MCF 10A (cell line): ENCODE results near the gene ALG2. TPM values are rescaled to one million over a fixed set of nuclear protein-coding genes. Genes with fewer than 3 reads are reported as not detected.

Experiments
- BruUV-seq: library from RNA; stranded (reverse); fragments of 400-500 nt; replicated peaks from 2 replicates; lab custom pipeline; 2021; lab: Mats Ljungman, UMichigan
- CTCF ChIA-PET: fragments of 300-600 bp; sonication (Branson Sonifier 250); formaldehyde crosslinking; extraction: SDS; loops from one replicate; lab custom pipeline; 2021; ENCODE audit warnings: antibody characterized with exemption, inconsistent platforms; lab: Yijun Ruan, JAX
- POLR2A ChIA-PET: fragments of 300-600, 350-650 bp; sonication (Branson Sonifier 250); formaldehyde crosslinking; extraction: SDS; loops from one replicate; lab custom pipeline; 2020; ENCODE audit warnings: antibody characterized with exemption, inconsistent platforms; lab: Yijun Ruan, JAX
- DNase-seq: peaks from one replicate; pipeline ENCODE4 v3.0.0-alpha.2; 2018; ENCODE audit not compliant: unreplicated experiment
- H3K27ac Mint-ChIP-seq: one replicate; pipeline ENCODE4 v1.8.0; 2022; ENCODE audit warnings: mild to moderate bottlenecking, low read depth, mixed read lengths; ENCODE audit not compliant: unreplicated experiment
- H3K27me3 Mint-ChIP-seq: one replicate; pipeline ENCODE4 v1.8.0; 2022; ENCODE audit warnings: mixed read lengths; ENCODE audit not compliant: insufficient read depth, unreplicated experiment
- H3K36me3 Mint-ChIP-seq: one replicate; pipeline ENCODE4 v1.8.0; 2022; ENCODE audit warnings: mild to moderate bottlenecking, moderate library complexity, mixed read lengths; ENCODE audit not compliant: insufficient read depth, unreplicated experiment
- H3K4me1 Mint-ChIP-seq: one replicate; pipeline ENCODE4 v1.8.0; 2022; ENCODE audit warnings: mixed read lengths; ENCODE audit not compliant: insufficient read depth, unreplicated experiment
- H3K4me3 Mint-ChIP-seq: one replicate; pipeline ENCODE4 v1.8.0; 2022; ENCODE audit warnings: mild to moderate bottlenecking, moderate library complexity, mixed read lengths; ENCODE audit not compliant: unreplicated experiment
- H3K9me3 Mint-ChIP-seq: one replicate; pipeline ENCODE4 v1.8.0; 2022; ENCODE audit warnings: mixed read lengths; ENCODE audit not compliant: unreplicated experiment
- intact Hi-C: fragments of 100-400 bp; cut with micrococcal nuclease; formaldehyde crosslinking; loops from 2 replicates; pipeline ENCODE4 v1.14.1; 2022
- total RNA-seq: library from RNA; stranded (reverse); gene quantifications from 2 replicates; pipeline ENCODE4 v1.2.3, GENCODE V29; 2022
- TF ChIP-seq, protein P1 (sequence below): fragments of 200-600 bp; IDR thresholded peaks from one replicate; pipeline ENCODE4 v1.8.0; 2022; ENCODE audit warnings: antibody characterized with exemption, mild to moderate bottlenecking; ENCODE audit not compliant: unreplicated experiment

ALG2 gene
- total RNA-seq, 1 experiment from 2014 or later = 54.7 TPM

DNA sequence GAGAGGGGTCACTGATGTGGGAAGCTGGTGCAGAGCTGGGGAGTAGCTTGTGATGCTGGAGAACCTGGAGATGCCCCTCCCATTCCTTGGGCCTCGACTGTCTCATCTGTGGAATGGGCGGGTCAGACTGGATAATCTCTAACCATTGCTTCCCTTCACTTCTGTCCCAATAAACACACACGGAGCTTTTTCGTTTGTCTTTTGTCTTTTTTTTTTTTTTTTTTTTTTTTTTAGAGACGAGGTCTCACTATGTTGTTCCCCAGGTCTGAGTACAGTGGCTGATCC lies 36.5 kb downstream of the ALG2 start:
- intact Hi-C loops = loop anchor here (10.0 kb wide), 2 partner anchors 80 to 840 kb away; no protein-coding TSS in a partner anchor
- H3K27me3 Mint-ChIP-seq = peaks cover 40% of the 10 kb centered on the region

DNA sequence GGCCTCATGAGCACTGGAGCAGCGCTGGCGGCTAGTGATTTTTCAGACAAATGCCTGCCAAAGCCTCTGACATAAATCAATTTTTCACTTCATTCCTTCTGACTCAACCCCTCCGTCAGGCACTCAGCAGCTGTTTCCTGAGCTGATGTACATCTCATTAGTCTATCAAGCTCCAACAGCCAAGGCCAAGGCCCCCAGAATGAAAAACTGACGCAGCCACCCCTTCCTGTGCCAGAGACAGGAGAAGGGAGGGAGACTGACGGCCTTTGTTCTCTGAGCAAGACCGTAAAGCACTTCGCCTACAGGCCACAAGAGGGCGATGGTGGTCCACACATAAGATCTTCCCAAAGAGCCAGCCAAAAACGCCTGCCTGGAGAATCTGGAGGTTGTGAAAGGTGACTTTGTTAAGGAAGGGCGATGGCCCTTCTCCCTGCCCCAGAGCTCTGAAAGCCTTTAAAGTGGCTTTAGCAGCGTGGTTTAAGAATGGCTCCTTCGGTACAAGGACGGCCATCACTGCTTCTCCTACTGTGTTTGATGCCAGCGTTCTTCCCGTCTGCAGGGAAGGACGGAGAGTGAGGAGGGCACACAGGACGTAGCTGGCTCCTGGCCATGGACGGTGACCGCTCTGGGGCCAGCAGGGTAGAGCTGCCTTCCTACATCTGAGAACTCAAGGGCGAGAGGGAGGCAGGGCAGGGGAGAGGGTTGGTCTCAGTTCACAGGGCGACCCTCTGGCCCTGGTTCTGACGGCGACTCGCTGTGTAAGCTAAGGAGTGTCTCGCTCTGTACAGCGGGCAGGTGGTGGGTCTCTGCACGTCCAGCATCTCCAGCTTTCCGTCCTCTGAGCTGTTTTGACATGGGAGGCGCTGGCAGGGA lies 37.0 kb downstream of the ALG2 start:
- H3K27me3 Mint-ChIP-seq = peaks cover 34% of the 10 kb centered on the region
- H3K9me3 Mint-ChIP-seq = no peaks in the 10 kb centered on the region
- BruUV-seq = no TSS peak
- peak; percentile 87 for DNase-seq
- POLR2A ChIA-PET = interaction anchor here (1.5 kb wide), 1 partner anchor 37 kb away, joined by 5 read pairs; the partner anchor contains the start of genes ALG2 and SEC61B
- no peaks in the 10 kb centered on the region for H3K36me3 Mint-ChIP-seq
- no peaks in the 10 kb centered on the region for H3K4me1 Mint-ChIP-seq
- H3K4me3 Mint-ChIP-seq = no peak overlapping the region
- CTCF ChIA-PET = interaction anchor here (0.5 to 4.7 kb wide), 63 partner anchors 9 to 1934 kb away, joined by 3 to 33 read pairs (median 3); partner anchors contain the start of genes ALG2, ERP44 and SEC61B
- H3K27ac Mint-ChIP-seq = no peak overlapping the region
- intact Hi-C loops = loop anchor here (1.0 to 10.0 kb wide), 5 partner anchors 80 to 1413 kb away; no protein-coding TSS in a partner anchor
- TF ChIP-seq, protein P1, sequence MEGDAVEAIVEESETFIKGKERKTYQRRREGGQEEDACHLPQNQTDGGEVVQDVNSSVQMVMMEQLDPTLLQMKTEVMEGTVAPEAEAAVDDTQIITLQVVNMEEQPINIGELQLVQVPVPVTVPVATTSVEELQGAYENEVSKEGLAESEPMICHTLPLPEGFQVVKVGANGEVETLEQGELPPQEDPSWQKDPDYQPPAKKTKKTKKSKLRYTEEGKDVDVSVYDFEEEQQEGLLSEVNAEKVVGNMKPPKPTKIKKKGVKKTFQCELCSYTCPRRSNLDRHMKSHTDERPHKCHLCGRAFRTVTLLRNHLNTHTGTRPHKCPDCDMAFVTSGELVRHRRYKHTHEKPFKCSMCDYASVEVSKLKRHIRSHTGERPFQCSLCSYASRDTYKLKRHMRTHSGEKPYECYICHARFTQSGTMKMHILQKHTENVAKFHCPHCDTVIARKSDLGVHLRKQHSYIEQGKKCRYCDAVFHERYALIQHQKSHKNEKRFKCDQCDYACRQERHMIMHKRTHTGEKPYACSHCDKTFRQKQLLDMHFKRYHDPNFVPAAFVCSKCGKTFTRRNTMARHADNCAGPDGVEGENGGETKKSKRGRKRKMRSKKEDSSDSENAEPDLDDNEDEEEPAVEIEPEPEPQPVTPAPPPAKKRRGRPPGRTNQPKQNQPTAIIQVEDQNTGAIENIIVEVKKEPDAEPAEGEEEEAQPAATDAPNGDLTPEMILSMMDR = peak; percentile 91

More for the DNA sequence above, 36.5 kb downstream of the ALG2 start:
- H3K4me3 Mint-ChIP-seq = no peak overlapping the region
- CTCF ChIA-PET = interaction anchor here (0.5 to 4.7 kb wide), 46 partner anchors 9 to 1933 kb away, joined by 3 to 33 read pairs (median 4); partner anchors contain the start of genes ALG2, ERP44 and SEC61B
- no peak for DNase-seq
- BruUV-seq = no TSS peak
- POLR2A ChIA-PET = no interaction called here
- TF ChIP-seq, protein P1 = no peak
- H3K27ac Mint-ChIP-seq = no peak overlapping the region
- no peaks in the 10 kb centered on the region for H3K36me3 Mint-ChIP-seq
- no peaks in the 10 kb centered on the region for H3K9me3 Mint-ChIP-seq
- no peaks in the 10 kb centered on the region for H3K4me1 Mint-ChIP-seq

DNA sequence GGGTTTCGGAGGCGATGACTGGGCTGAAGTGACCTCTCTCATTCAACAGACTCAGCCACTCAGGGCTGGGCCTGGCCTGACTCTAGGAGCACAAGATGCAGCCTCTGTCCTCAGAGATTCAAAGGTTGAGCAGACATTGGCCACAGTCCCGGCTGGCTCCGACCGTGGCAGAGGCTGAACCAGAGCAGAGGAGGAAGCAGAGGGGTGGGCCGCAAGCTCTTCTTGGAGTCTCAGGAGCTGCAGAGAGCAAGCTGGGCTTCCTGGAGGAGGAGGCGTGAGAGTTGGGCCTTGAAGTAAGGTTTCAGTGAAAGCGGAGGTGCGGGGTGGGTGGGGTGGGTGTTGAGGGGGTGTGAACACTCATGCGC lies 37.6 kb downstream of the ALG2 start:
- H3K27ac Mint-ChIP-seq = no peak overlapping the region
- H3K4me3 Mint-ChIP-seq = no peak overlapping the region
- intact Hi-C loops = loop anchor here (1.0 to 10.0 kb wide), 5 partner anchors 81 to 1413 kb away; no protein-coding TSS in a partner anchor
- no peak for DNase-seq
- no peaks in the 10 kb centered on the region for H3K4me1 Mint-ChIP-seq
- TF ChIP-seq, protein P1 = no peak
- H3K9me3 Mint-ChIP-seq = no peaks in the 10 kb centered on the region
- H3K27me3 Mint-ChIP-seq = peaks cover 28% of the 10 kb centered on the region
- CTCF ChIA-PET = interaction anchor here (0.6 to 4.7 kb wide), 41 partner anchors 8 to 1935 kb away, joined by 3 to 33 read pairs (median 4); partner anchors contain the start of genes ALG2 and SEC61B
- no peaks in the 10 kb centered on the region for H3K36me3 Mint-ChIP-seq
- POLR2A ChIA-PET = interaction anchor here (1.5 kb wide), 1 partner anchor 38 kb away, joined by 5 read pairs; the partner anchor contains the start of genes ALG2 and SEC61B
- no TSS peak for BruUV-seq

DNA sequence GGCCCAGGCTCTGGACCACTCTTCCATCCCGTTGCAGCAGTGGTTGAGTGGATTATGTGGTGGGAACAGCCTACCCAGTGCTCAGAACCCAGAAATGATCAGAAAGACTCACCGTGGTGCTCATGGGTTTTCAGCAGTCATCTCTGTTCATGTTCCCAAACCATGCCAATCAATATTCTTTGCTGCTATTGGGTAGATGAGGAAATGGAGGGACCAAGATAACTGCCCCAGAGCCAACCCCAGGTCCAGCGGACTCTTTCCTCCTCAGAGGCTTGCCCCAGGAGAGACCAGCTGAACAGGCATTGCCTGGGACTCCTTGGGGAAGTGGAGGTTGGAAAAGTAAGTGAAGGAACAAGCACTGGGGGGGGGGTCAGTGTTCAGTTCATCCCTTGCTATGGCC lies 38.1 kb downstream of the ALG2 start:
- Mint-ChIP-seq H3K36me3 (no peaks in the 10 kb centered on the region), H3K4me1 (no peaks in the 10 kb centered on the region), H3K4me3 (no peak overlapping the region), H3K9me3 (no peaks in the 10 kb centered on the region), H3K27me3 (peaks cover 23% of the 10 kb centered on the region), H3K27ac (no peak overlapping the region)
- ChIA-PET CTCF (interaction anchor here (0.6 to 4.7 kb wide), 19 partner anchors 11 to 1258 kb away, joined by 3 to 33 read pairs (median 4); partner anchors contain the start of genes ALG2 and SEC61B), POLR2A (interaction anchor here (1.0 to 1.5 kb wide), 2 partner anchors 11 to 38 kb away, joined by 4 to 5 read pairs; partner anchors contain the start of genes ALG2 and SEC61B)
- DNase-seq = no peak
- TF ChIP-seq, protein P1 = no peak
- intact Hi-C loops = loop anchor here (1.0 to 10.0 kb wide), 5 partner anchors 81 to 1414 kb away; no protein-coding TSS in a partner anchor
- BruUV-seq = no TSS peak
